HG02973 (cell line): ENCODE measurements around the gene SIGLEC6.

Experiments
- ATAC-seq: cut with Tn5 transposase; IDR thresholded peaks from one replicate; pipeline ENCODE4 v1.9.1; 2021; ENCODE audit warnings: moderate library complexity; ENCODE audit not compliant: unreplicated experiment

The SIGLEC6 gene

GRCh38 chr19:51477344-51477743, 54.1 kb downstream of the SIGLEC6 start:
- no peak for ATAC-seq

GRCh38 chr19:51476164-51476563, 55.3 kb downstream of the SIGLEC6 start:
- no peak for ATAC-seq

GRCh38 chr19:51473009-51473707, 58.3 kb downstream of the SIGLEC6 start:
- ATAC-seq: no peak

GRCh38 chr19:51472607-51473006, 58.9 kb downstream of the SIGLEC6 start:
- no peak for ATAC-seq

GRCh38 chr19:51471527-51471926, 59.9 kb downstream of the SIGLEC6 start:
- ATAC-seq: no peak

- no peak for ATAC-seq
Observed at GRCh38 chr19:51470966-51471365, 60.5 kb downstream of the SIGLEC6 start.

GRCh38 chr19:51469629-51470028, 61.8 kb downstream of the SIGLEC6 start:
- no peak for ATAC-seq

- no peak for ATAC-seq
Observed at GRCh38 chr19:51469162-51469561, 62.3 kb downstream of the SIGLEC6 start.

GRCh38 chr19:51468545-51468920, 62.9 kb downstream of the SIGLEC6 start:
- ATAC-seq: no peak

- no peak for ATAC-seq
Observed at GRCh38 chr19:51467864-51468544, 63.5 kb downstream of the SIGLEC6 start.
